IPS-18a (cell line): ENCODE measurements around the gene SIN3A.

Source experiments
- H3K27ac ChIP-seq: one replicate; pipeline ENCODE4 v1.5.1; 2013; ENCODE audit warnings: low read length
- H3K27me3 ChIP-seq: one replicate; pipeline ENCODE4 v1.6.1; 2013; ENCODE audit warnings: mild to moderate bottlenecking, low read length; ENCODE audit not compliant: control insufficient read depth, insufficient read depth
- H3K36me3 ChIP-seq: one replicate; pipeline ENCODE4 v1.6.1; 2013; ENCODE audit warnings: low read depth, low read length; ENCODE audit not compliant: control insufficient read depth
- H3K4me1 ChIP-seq: one replicate; pipeline ENCODE4 v1.6.1; 2013; ENCODE audit warnings: low read depth, low read length; ENCODE audit not compliant: control insufficient read depth
- H3K4me3 ChIP-seq: one replicate; pipeline ENCODE4 v1.5.1; 2013; ENCODE audit warnings: low read length
- H3K9ac ChIP-seq: one replicate; pipeline ENCODE4 v1.6.1; 2013; ENCODE audit warnings: mild to moderate bottlenecking, low read length, moderate library complexity
- H3K9me3 ChIP-seq: one replicate; pipeline ENCODE4 v1.6.1; 2013; ENCODE audit warnings: low read depth, low read length; ENCODE audit not compliant: control insufficient read depth

SIN3A gene

GRCh38 chr15:75361361-75361988 is 90.0 kb downstream of the SIN3A start:
- Histone ChIP-seq H3K9ac (no peak overlapping the region), H3K27me3 (no peaks in the 10 kb centered on the region), H3K27ac (no peak overlapping the region), H3K4me3 (no peak overlapping the region), H3K9me3 (no peaks in the 10 kb centered on the region), H3K36me3 (peaks cover 16% of the 10 kb centered on the region), H3K4me1 (no peaks in the 10 kb centered on the region)

- Histone ChIP-seq H3K4me3 (no peak overlapping the region), H3K4me1 (no peaks in the 10 kb centered on the region), H3K36me3 (peaks cover 16% of the 10 kb centered on the region), H3K27me3 (no peaks in the 10 kb centered on the region), H3K9ac (no peak overlapping the region), H3K9me3 (no peaks in the 10 kb centered on the region), H3K27ac (no peak overlapping the region)
Measured at GRCh38 chr15:75360856-75361255, 90.6 kb downstream of the SIN3A start.

GRCh38 chr15:75360391-75360790 is 91.1 kb downstream of the SIN3A start:
- no peaks in the 10 kb centered on the region for H3K27me3 ChIP-seq
- no peak overlapping the region for H3K4me3 ChIP-seq
- H3K9me3 ChIP-seq, result no peaks in the 10 kb centered on the region
- H3K27ac ChIP-seq, result no peak overlapping the region
- H3K4me1 ChIP-seq, result no peaks in the 10 kb centered on the region
- H3K9ac ChIP-seq, result no peak overlapping the region
- H3K36me3 ChIP-seq, result peaks cover 18% of the 10 kb centered on the region

- Histone ChIP-seq H3K4me3 (no peak overlapping the region), H3K27ac (no peak overlapping the region), H3K9me3 (no peaks in the 10 kb centered on the region), H3K27me3 (no peaks in the 10 kb centered on the region), H3K4me1 (no peaks in the 10 kb centered on the region), H3K36me3 (peaks cover 13% of the 10 kb centered on the region), H3K9ac (no peak overlapping the region)
Measured at GRCh38 chr15:75359537-75360250, 91.8 kb downstream of the SIN3A start.

GRCh38 chr15:75358771-75359536 is 92.5 kb downstream of the SIN3A start:
- peaks cover 12% of the 10 kb centered on the region for H3K36me3 ChIP-seq
- H3K9me3 ChIP-seq, result no peaks in the 10 kb centered on the region
- H3K9ac ChIP-seq, result no peak overlapping the region
- no peak overlapping the region for H3K27ac ChIP-seq
- H3K4me3 ChIP-seq, result no peak overlapping the region
- no peaks in the 10 kb centered on the region for H3K27me3 ChIP-seq
- no peaks in the 10 kb centered on the region for H3K4me1 ChIP-seq

- no peaks in the 10 kb centered on the region for H3K9me3 ChIP-seq
- H3K36me3 ChIP-seq, result peaks cover 12% of the 10 kb centered on the region
- H3K4me1 ChIP-seq, result no peaks in the 10 kb centered on the region
- H3K27me3 ChIP-seq, result no peaks in the 10 kb centered on the region
- H3K27ac ChIP-seq, result no peak overlapping the region
- H3K4me3 ChIP-seq, result no peak overlapping the region
- no peak overlapping the region for H3K9ac ChIP-seq
Measured at GRCh38 chr15:75357976-75358673, 93.4 kb downstream of the SIN3A start.

- Histone ChIP-seq H3K27ac (no peak overlapping the region), H3K9me3 (no peaks in the 10 kb centered on the region), H3K36me3 (peaks cover 12% of the 10 kb centered on the region), H3K9ac (no peak overlapping the region), H3K27me3 (no peaks in the 10 kb centered on the region), H3K4me3 (no peak overlapping the region), H3K4me1 (no peaks in the 10 kb centered on the region)
Measured at GRCh38 chr15:75356517-75356916, 95.0 kb downstream of the SIN3A start.

- no peak overlapping the region for H3K27ac ChIP-seq
- peaks cover 12% of the 10 kb centered on the region for H3K36me3 ChIP-seq
Measured at GRCh38 chr15:75356006-75356405, 95.5 kb downstream of the SIN3A start.

GRCh38 chr15:75355369-75355768 is 96.1 kb downstream of the SIN3A start:
- H3K27ac ChIP-seq, result no peak overlapping the region
- H3K27me3 ChIP-seq, result no peaks in the 10 kb centered on the region
- peaks cover 12% of the 10 kb centered on the region for H3K36me3 ChIP-seq
- no peaks in the 10 kb centered on the region for H3K9me3 ChIP-seq
- H3K9ac ChIP-seq, result no peak overlapping the region
- no peak overlapping the region for H3K4me3 ChIP-seq
- no peaks in the 10 kb centered on the region for H3K4me1 ChIP-seq

More at GRCh38 chr15:75356006-75356405, 95.5 kb downstream of the SIN3A start:
- Histone ChIP-seq H3K4me1 (no peaks in the 10 kb centered on the region), H3K9me3 (no peaks in the 10 kb centered on the region), H3K27me3 (no peaks in the 10 kb centered on the region), H3K9ac (no peak overlapping the region), H3K4me3 (no peak overlapping the region)

GRCh38 chr15:75354454-75354853 is 97.0 kb downstream of the SIN3A start:
- Histone ChIP-seq H3K9me3 (no peaks in the 10 kb centered on the region), H3K27me3 (peaks cover 6% of the 10 kb centered on the region), H3K36me3 (peaks cover 12% of the 10 kb centered on the region), H3K27ac (no peak overlapping the region), H3K9ac (no peak overlapping the region), H3K4me3 (no peak overlapping the region), H3K4me1 (no peaks in the 10 kb centered on the region)

- H3K4me3 ChIP-seq, result no peak overlapping the region
- H3K27me3 ChIP-seq, result peaks cover 15% of the 10 kb centered on the region
- no peak overlapping the region for H3K27ac ChIP-seq
- peaks cover 8% of the 10 kb centered on the region for H3K36me3 ChIP-seq
- H3K9me3 ChIP-seq, result no peaks in the 10 kb centered on the region
- no peaks in the 10 kb centered on the region for H3K4me1 ChIP-seq
- no peak overlapping the region for H3K9ac ChIP-seq
Measured at GRCh38 chr15:75353604-75354003, 97.9 kb downstream of the SIN3A start.
